Measurements from ENCODE around the gene PHACTR2. TPM values are rescaled to one million over a fixed set of nuclear protein-coding genes. Genes with fewer than 3 reads are reported as not detected.

The PHACTR2 gene
- total and polyA plus RNA-seq, 2 of the 13 experiments (the other 11 are each of a cell fraction or from before 2014, with no cell fraction given): 11.3 to 28.2 TPM

- TF ChIP-seq PBX3 (CRISPR knock-in tag; IDR thresholded peaks at IDR 0.05; ENCODE audit: borderline replicate concordance) (no peak), FOXM1 (CRISPR knock-in tag; IDR thresholded peaks at IDR 0.05) (no peak), ZMYM3 (CRISPR knock-in tag; IDR thresholded peaks at IDR 0.05) (no peak), ZNF607 (CRISPR knock-in tag; IDR thresholded peaks at IDR 0.05; ENCODE audit: borderline replicate concordance) (no peak)
Observed at GRCh38 chr6:143697076-143697800, 19.5 kb downstream of the PHACTR2 start (continued).

DNA sequence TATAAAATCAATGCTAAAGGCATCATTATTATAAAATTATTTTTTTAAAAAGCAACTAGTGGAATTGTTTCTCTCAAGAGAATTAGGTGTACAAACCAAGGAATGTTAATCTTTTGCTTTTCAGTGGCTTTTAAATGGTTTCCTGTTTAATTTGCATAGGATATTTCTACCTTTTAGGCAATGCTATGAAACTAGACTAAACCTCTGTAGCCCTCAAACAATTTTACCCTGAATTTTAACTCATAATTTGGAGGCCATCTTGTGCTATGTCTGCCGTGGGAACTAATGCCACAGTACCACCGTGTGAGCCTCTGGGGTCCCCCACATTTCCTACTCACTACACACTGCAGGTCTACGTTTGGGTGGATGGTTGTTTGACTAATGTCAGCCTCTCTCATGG, 20.6 kb downstream of the PHACTR2 start:
- no peak overlapping the region for H3K4me2 ChIP-seq (ENCODE audit: low read depth, low read length)
- FAIRE-seq (no peak), ATAC-seq (no peak), DNase-seq (ENCODE audit: low spot score) (no peak)
- H4K20me1 ChIP-seq (ENCODE audit: insufficient read depth, low read length): no peaks in the 10 kb centered on the region
- no peak for TF ChIP-seq HNRNPL (IDR thresholded peaks at IDR 0.05; ENCODE audit: low read depth, low read length)
- no peak for TF ChIP-seq ZNF224 (CRISPR knock-in tag; IDR thresholded peaks at IDR 0.05)
- no peak for TF ChIP-seq THAP11 (CRISPR knock-in tag; IDR thresholded peaks at IDR 0.05)
- no peak for TF ChIP-seq NFE2L2 (IDR thresholded peaks at IDR 0.05; ENCODE audit: low read length)
- TF ChIP-seq ZNF552 (CRISPR knock-in tag; IDR thresholded peaks at IDR 0.05; ENCODE audit: borderline replicate concordance): no peak
- no peak for TF ChIP-seq NR3C1 (CRISPR knock-in tag; IDR thresholded peaks at IDR 0.05)
- no peak for TF ChIP-seq CBX5 (CRISPR knock-in tag; IDR thresholded peaks at IDR 0.05; ENCODE audit: borderline replicate concordance)
- no peak for TF ChIP-seq IRF2 (CRISPR knock-in tag; IDR thresholded peaks at IDR 0.05)
- TF ChIP-seq, protein P1, sequence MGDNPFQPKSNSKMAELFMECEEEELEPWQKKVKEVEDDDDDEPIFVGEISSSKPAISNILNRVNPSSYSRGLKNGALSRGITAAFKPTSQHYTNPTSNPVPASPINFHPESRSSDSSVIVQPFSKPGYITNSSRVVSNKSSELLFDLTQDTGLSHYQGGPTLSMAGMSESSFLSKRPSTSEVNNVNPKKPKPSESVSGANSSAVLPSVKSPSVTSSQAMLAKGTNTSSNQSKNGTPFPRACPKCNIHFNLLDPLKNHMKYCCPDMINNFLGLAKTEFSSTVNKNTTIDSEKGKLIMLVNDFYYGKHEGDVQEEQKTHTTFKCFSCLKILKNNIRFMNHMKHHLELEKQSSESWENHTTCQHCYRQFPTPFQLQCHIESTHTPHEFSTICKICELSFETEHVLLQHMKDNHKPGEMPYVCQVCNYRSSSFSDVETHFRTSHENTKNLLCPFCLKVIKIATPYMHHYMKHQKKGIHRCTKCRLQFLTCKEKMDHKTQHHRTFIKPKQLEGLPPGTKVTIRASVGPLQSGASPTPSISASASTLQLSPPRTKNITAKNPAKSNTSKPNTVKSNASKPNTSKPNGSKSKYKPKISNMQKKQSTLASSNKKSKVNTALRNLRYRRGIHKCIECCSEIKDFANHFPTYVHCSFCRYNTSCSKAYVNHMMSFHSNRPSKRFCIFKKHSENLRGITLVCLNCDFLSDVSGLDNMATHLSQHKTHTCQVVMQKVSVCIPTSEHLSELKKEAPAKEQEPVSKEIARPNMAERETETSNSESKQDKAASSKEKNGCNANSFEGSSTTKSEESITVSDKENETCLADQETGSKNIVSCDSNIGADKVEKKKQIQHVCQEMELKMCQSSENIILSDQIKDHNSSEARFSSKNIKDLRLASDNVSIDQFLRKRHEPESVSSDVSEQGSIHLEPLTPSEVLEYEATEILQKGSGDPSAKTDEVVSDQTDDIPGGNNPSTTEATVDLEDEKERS (CRISPR knock-in tag; IDR thresholded peaks at IDR 0.05): no peak
- TF ChIP-seq ZNF121 (CRISPR knock-in tag; IDR thresholded peaks at IDR 0.05): no peak
- no peak for TF ChIP-seq SRF (IDR thresholded peaks at IDR 0.05; ENCODE audit: low read depth, low read length)
- TF ChIP-seq, protein P2, sequence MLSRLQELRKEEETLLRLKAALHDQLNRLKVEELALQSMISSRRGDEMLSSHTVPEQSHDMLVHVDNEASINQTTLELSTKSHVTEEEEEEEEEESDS (CRISPR knock-in tag; IDR thresholded peaks at IDR 0.05; ENCODE audit: borderline replicate concordance): no peak
- no peak for TF ChIP-seq PLRG1 (conservative IDR thresholded peaks at IDR 0.05)
- TF ChIP-seq ZNF816 (CRISPR knock-in tag; IDR thresholded peaks at IDR 0.05; ENCODE audit: borderline replicate concordance): no peak
- no peak for TF ChIP-seq ZNF569 (CRISPR knock-in tag; IDR thresholded peaks at IDR 0.05; ENCODE audit: borderline replicate concordance)
- no peak for TF ChIP-seq ARNT2 (CRISPR knock-in tag; IDR thresholded peaks at IDR 0.05; ENCODE audit: low read depth)
- peaks cover 23% of the 10 kb centered on the region for H3K79me2 ChIP-seq (ENCODE audit: insufficient read depth, low read length)
- ChIA-PET POLR2A (no interaction called here), CTCF (ENCODE audit: low intra/inter-chr PET ratio, low total read pairs) (no interaction called here)
- no TSS peak for BruUV-seq (replicated peaks)
- H3K4me3 ChIP-seq (replicated peaks in 1 of 3; ENCODE audit: insufficient read depth in 1 of 3, low read depth in 2 of 3, low read length in 3 of 3): no peak overlapping the region
- no peaks in the 10 kb centered on the region for H3K27me3 ChIP-seq (ENCODE audit: control insufficient read depth in 1 of 2, insufficient read depth in 2 of 2, low read length in 2 of 2)
- WGBS (ENCODE audit: low lambda C conversion rate): 94% methylated on average over 3 of the region's 3 CpGs
- no peaks in the 10 kb centered on the region for H3K9me3 ChIP-seq (ENCODE audit: low read length)
- no peak overlapping the region for H2AFZ ChIP-seq (ENCODE audit: low read length)
- H3K27ac ChIP-seq (ENCODE audit: extremely low read length, insufficient read depth, low read length): peak overlapping the region; percentile 16
- intact Hi-C loops (cut with micrococcal nuclease; ENCODE audit: unreplicated experiment) (no loop called here), in situ Hi-C loops (cut with HindIII; ENCODE audit: extremely low pct_ligation_motif_present, low pct_unique_long_range_greater_than_20kb) (no loop called here)
- peaks cover 59% of the 10 kb centered on the region for H3K4me1 ChIP-seq (ENCODE audit: insufficient read depth, low read length)
- H3K36me3 ChIP-seq (replicated peaks in 1 of 2; ENCODE audit: control insufficient read depth in 1 of 2, insufficient read depth in 2 of 2, low read length in 2 of 2): peaks cover 0 to 4% of the 10 kb centered on the region in 2 experiments; a peak in 1 of 5 replicates
- no peak overlapping the region for H3K9ac ChIP-seq (ENCODE audit: insufficient read depth, low read depth, low read length)

Data from HepG2 (cell line).